ENCODE data around the gene LRRC37A.
"Not testable (repeated sequence)": the region's sequence is repeated elsewhere in the genome, so short reads cannot be mapped to it uniquely, and the experiment has no call there.

DNA sequence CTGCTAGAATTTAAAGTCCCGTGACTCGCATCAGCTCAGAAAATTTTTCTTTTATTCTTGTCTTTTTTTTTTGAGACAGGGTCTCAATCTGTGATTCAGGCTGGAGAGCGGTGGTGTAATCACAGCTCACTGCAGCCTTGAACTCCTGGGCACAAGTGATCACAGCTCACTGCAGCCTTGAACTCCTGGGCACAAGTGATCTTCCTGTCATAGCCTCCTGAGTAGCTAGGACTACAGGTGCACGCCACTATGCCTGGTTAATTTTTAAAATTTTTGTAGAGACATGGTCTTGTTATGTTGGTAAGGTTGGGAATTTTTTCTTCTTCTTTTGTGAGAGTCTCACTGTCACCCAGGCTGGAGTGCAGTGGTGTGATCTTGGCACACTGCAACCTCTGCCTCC lies 13.6 kb upstream of the LRRC37A start:
- TF ChIP-seq, protein P1, sequence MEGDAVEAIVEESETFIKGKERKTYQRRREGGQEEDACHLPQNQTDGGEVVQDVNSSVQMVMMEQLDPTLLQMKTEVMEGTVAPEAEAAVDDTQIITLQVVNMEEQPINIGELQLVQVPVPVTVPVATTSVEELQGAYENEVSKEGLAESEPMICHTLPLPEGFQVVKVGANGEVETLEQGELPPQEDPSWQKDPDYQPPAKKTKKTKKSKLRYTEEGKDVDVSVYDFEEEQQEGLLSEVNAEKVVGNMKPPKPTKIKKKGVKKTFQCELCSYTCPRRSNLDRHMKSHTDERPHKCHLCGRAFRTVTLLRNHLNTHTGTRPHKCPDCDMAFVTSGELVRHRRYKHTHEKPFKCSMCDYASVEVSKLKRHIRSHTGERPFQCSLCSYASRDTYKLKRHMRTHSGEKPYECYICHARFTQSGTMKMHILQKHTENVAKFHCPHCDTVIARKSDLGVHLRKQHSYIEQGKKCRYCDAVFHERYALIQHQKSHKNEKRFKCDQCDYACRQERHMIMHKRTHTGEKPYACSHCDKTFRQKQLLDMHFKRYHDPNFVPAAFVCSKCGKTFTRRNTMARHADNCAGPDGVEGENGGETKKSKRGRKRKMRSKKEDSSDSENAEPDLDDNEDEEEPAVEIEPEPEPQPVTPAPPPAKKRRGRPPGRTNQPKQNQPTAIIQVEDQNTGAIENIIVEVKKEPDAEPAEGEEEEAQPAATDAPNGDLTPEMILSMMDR (conservative IDR thresholded peaks at IDR 0.05; ENCODE audit: low read length) = not testable (repeated sequence)
- not testable (repeated sequence) for TF ChIP-seq EZH2phosphoT487 (IDR thresholded peaks at IDR 0.05; ENCODE audit: borderline replicate concordance)

Measured in Loucy (cell line).